CD14-positive monocyte (primary cell): ENCODE data around the gene USP6. TPM values are rescaled to one million over a fixed set of nuclear protein-coding genes. Genes with fewer than 3 reads are reported as not detected.

Experiments
- DNase-seq, 3 donors: peaks; one replicate each; pipeline ENCODE4 v3.0.0-alpha.2; 2011 to 2022
- H2AFZ ChIP-seq: 2 replicates; pipeline ENCODE4 v1.6.0; 2012; ENCODE audit warnings: mild to moderate bottlenecking, low read depth, low read length, inconsistent platforms; ENCODE audit not compliant: insufficient read depth, poor library complexity, severe bottlenecking
- H3K27ac ChIP-seq, 2 donors: 1 replicate in 1 of 2; 2 replicates in 1 of 2; pipeline ENCODE4 v1.5.1; 2012 to 2013; ENCODE audit warnings: low read length in 2 of 2, control low read depth in 1 of 2, inconsistent platforms in 1 of 2, low read depth in 1 of 2, mild to moderate bottlenecking in 1 of 2
- H3K27me3 ChIP-seq, 2 donors: one replicate each; pipeline versions ENCODE4 v1.6.0 to v1.6.1; 2011 to 2013; ENCODE audit warnings: low read length in 2 of 2; ENCODE audit not compliant: control insufficient read depth in 2 of 2, insufficient read depth in 2 of 2
- H3K36me3 ChIP-seq, 2 donors: replicated peaks in 1 of 2; 1 replicate in 1 of 2; 2 replicates in 1 of 2; pipeline versions ENCODE4 v1.5.1 to v1.6.1; 2012 to 2013; ENCODE audit warnings: low read length in 2 of 2, control low read depth in 1 of 2, inconsistent platforms in 1 of 2, mild to moderate bottlenecking in 1 of 2; ENCODE audit not compliant: insufficient read depth in 2 of 2, control insufficient read depth in 1 of 2
- H3K4me1 ChIP-seq, 2 donors: 1 replicate in 1 of 2; 2 replicates in 1 of 2; pipeline versions ENCODE4 v1.5.1 to v1.6.1; 2012 to 2013; ENCODE audit warnings: low read length in 2 of 2, control low read depth in 1 of 2, inconsistent platforms in 1 of 2, mild to moderate bottlenecking in 1 of 2, moderate library complexity in 1 of 2; ENCODE audit not compliant: insufficient read depth in 2 of 2, control insufficient read depth in 1 of 2
- H3K4me2 ChIP-seq: replicated peaks from 2 replicates; pipeline ENCODE3; 2012; ENCODE audit warnings: low read length, moderate library complexity, mild to moderate bottlenecking; ENCODE audit not compliant: poor library complexity, severe bottlenecking; ENCODE audit errors: extremely low read depth
- H3K4me3 ChIP-seq, 3 experiments: fragments of 200-600 bp in 1 of 3; sonication (generic) in 1 of 3; replicated peaks in 1 of 3; 1 replicate in 2 of 3; 2 replicates in 1 of 3; pipeline ENCODE4 v1.5.1; 2011 to 2013; ENCODE audit warnings: low read length in 3 of 3, mild to moderate bottlenecking in 3 of 3, control low read depth in 2 of 3, low read depth in 2 of 3, inconsistent platforms in 1 of 3, moderate library complexity in 1 of 3
- H3K79me2 ChIP-seq: 2 replicates; pipeline ENCODE4 v1.6.0; 2012; ENCODE audit warnings: mild to moderate bottlenecking, control low read depth, inconsistent platforms, low read length, moderate library complexity; ENCODE audit not compliant: insufficient read depth
- H3K9ac ChIP-seq: 2 replicates; pipeline ENCODE4 v1.6.0; 2017; ENCODE audit warnings: low read length, mild to moderate bottlenecking; ENCODE audit not compliant: insufficient read depth, poor library complexity, severe bottlenecking
- H3K9me3 ChIP-seq, 2 donors: replicated peaks in 1 of 2; 1 replicate in 1 of 2; 2 replicates in 1 of 2; pipeline versions ENCODE4 v1.5.1 to v1.6.1; 2012 to 2013; ENCODE audit warnings: low read length in 2 of 2, control low read depth in 1 of 2; ENCODE audit not compliant: control insufficient read depth in 1 of 2, insufficient read depth in 1 of 2
- H4K20me1 ChIP-seq: 2 replicates; pipeline ENCODE4 v1.6.0; 2012; ENCODE audit warnings: mild to moderate bottlenecking, low read length, control low read depth, moderate library complexity; ENCODE audit not compliant: insufficient read depth
- H3K27ac Mint-ChIP-seq, 7 donors: one replicate each; pipeline ENCODE4 v1.8.0; 2020; ENCODE audit warnings: mild to moderate bottlenecking in 7 of 7, mixed read lengths in 7 of 7, moderate library complexity in 6 of 7, inconsistent platforms in 2 of 7
- H3K27me3 Mint-ChIP-seq, 3 donors: one replicate each; pipeline ENCODE4 v1.8.0; 2021 to 2022; ENCODE audit warnings: low read depth in 3 of 3, mild to moderate bottlenecking in 3 of 3, mixed read lengths in 3 of 3, moderate library complexity in 3 of 3, inconsistent platforms in 1 of 3
- H3K36me3 Mint-ChIP-seq, 2 donors: one replicate each; pipeline ENCODE4 v1.8.0; 2020; ENCODE audit warnings: mixed read lengths in 2 of 2, inconsistent platforms in 1 of 2, mild to moderate bottlenecking in 1 of 2
- H3K4me1 Mint-ChIP-seq: one replicate; pipeline ENCODE4 v1.8.0; 2020; ENCODE audit warnings: mild to moderate bottlenecking, mixed read lengths
- H3K4me3 Mint-ChIP-seq, 2 donors: one replicate each; pipeline ENCODE4 v1.8.0; 2020; ENCODE audit warnings: mild to moderate bottlenecking in 2 of 2, mixed read lengths in 2 of 2, moderate library complexity in 1 of 2
- H3K9me3 Mint-ChIP-seq, 7 donors: one replicate each; pipeline ENCODE4 v1.8.0; 2020 to 2022; ENCODE audit warnings: mixed read lengths in 7 of 7, mild to moderate bottlenecking in 6 of 7, moderate library complexity in 6 of 7, inconsistent platforms in 2 of 7
- WGBS: methylation state at CpG from one replicate; pipeline ENCODE4 v1.1.5; 2013; ENCODE audit warnings: missing lambda C conversion rate; ENCODE audit not compliant: insufficient coverage; 5-methylcytosine and 5-hydroxymethylcytosine counted together
- intact Hi-C, 2 donors: fragments of 100-400 bp; cut with micrococcal nuclease; formaldehyde crosslinking; loops; one replicate each; pipeline versions ENCODE4 v1.15.0 to v1.15.1; 2023
- polyA plus RNA-seq, 3 donors: library from polyadenylated mRNA; depleted of rRNA in 1 of 3; unstranded in 2 of 3; stranded (reverse) in 1 of 3; fragments of 300-500 nt in 2 of 3; fragments of >200 nt in 1 of 3; fragmentation: Illumina TruSeq in 2 of 3; gene quantifications; 1 replicate in 2 of 3; 2 replicates in 1 of 3; pipeline ENCODE4 v1.2.3, GENCODE V29; 2012 to 2021
- TF ChIP-seq, protein P1 (sequence below): fragments of 200-600 bp; IDR thresholded peaks from one replicate; pipeline ENCODE4 v1.8.0; 2022; ENCODE audit warnings: antibody characterized with exemption, mild to moderate bottlenecking

The USP6 gene
- polyA plus RNA-seq, 3 donors = 0.02 to 0.08 (median 0.02) TPM

DNA sequence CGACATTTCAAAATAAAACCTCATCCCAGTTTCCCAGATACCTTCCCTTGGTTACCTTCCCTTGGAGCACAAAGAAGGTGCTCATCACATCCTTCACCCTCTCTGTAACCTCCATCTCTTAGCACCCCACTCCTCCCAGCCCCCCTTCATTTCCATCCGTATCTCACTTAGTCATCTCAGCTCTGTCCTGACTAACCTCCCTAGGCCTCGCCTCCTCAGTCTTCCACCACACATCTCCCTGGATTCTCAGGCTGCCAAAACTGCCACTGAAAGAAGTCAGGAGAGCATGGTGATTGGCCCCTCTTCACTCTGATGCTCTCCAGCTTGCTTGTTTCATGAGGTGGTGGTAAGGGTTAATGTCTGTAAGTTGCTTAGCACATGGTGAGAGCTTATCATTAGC is 35.2 kb upstream of the USP6 start:
- H3K4me3 ChIP-seq = no peak overlapping the region
- no peak overlapping the region for H2AFZ ChIP-seq
- WGBS = 89% methylated on average over 1 of the region's 3 CpGs
- H3K9me3 ChIP-seq = peaks cover 33 to 51% of the 10 kb centered on the region in 2 donors
- intact Hi-C loops = no loop called here
- peaks cover 16 to 20% of the 10 kb centered on the region in 2 donors for H3K4me1 ChIP-seq
- Mint-ChIP-seq H3K27me3 (peaks cover 6 to 12% (median 8%) of the 10 kb centered on the region in 3 donors), H3K4me1 (peaks cover 17% of the 10 kb centered on the region), H3K36me3 (peaks cover 31 to 44% of the 10 kb centered on the region in 2 donors), H3K27ac (peak overlapping the region in 1 of 7 donors; percentile 39), H3K4me3 (no peak overlapping the region), H3K9me3 (peaks cover 32 to 66% (median 60%) of the 10 kb centered on the region in 7 donors)
- DNase-seq = no peak
- peaks cover 0 to 3% of the 10 kb centered on the region in 2 donors for H3K27me3 ChIP-seq
- no peaks in the 10 kb centered on the region for H3K79me2 ChIP-seq
- H3K27ac ChIP-seq = no peak overlapping the region
- H4K20me1 ChIP-seq = no peaks in the 10 kb centered on the region
- H3K4me2 ChIP-seq = no peak overlapping the region
- no peak overlapping the region for H3K9ac ChIP-seq
- TF ChIP-seq, protein P1, sequence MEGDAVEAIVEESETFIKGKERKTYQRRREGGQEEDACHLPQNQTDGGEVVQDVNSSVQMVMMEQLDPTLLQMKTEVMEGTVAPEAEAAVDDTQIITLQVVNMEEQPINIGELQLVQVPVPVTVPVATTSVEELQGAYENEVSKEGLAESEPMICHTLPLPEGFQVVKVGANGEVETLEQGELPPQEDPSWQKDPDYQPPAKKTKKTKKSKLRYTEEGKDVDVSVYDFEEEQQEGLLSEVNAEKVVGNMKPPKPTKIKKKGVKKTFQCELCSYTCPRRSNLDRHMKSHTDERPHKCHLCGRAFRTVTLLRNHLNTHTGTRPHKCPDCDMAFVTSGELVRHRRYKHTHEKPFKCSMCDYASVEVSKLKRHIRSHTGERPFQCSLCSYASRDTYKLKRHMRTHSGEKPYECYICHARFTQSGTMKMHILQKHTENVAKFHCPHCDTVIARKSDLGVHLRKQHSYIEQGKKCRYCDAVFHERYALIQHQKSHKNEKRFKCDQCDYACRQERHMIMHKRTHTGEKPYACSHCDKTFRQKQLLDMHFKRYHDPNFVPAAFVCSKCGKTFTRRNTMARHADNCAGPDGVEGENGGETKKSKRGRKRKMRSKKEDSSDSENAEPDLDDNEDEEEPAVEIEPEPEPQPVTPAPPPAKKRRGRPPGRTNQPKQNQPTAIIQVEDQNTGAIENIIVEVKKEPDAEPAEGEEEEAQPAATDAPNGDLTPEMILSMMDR = no peak
- H3K36me3 ChIP-seq = peaks cover 0 to 41% of the 10 kb centered on the region in 2 donors

DNA sequence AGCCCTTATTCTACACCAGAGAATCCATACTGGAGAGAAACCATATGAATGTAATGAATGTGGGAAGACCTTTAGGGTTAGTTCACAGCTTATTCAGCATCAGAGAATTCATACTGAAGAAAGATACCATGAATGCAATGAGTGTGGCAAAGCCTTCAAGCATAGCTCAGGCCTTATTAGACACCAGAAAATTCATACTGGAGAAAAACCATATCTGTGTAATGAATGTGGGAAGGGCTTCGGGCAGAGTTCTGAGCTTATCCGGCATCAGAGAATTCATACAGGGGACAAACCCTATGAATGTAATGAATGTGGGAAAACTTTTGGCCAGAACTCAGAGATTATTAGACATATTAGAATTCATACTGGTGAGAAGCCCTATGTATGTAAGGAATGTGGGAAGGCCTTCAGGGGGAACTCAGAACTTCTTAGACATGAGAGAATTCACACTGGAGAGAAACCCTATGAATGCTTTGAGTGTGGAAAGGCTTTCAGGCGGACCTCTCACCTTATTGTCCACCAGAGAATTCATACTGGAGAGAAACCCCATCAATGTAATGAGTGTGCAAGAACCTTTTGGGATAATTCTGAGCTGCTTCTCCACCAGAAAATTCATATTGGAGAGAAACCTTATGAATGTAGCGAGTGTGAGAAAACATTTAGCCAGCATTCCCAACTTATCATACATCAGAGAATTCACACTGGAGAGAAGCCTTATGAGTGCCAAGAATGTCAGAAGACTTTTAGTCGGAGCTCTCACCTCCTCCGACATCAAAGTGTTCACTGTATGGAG is 23.4 kb upstream of the USP6 start:
- Mint-ChIP-seq H3K9me3 (peaks cover 72 to 100% (median 96%) of the 10 kb centered on the region in 7 donors), H3K27ac (no peak overlapping the region), H3K4me3 (no peak overlapping the region), H3K27me3 (peaks cover 10 to 20% (median 10%) of the 10 kb centered on the region in 3 donors), H3K4me1 (peaks cover 12% of the 10 kb centered on the region), H3K36me3 (peaks cover 40 to 55% of the 10 kb centered on the region in 2 donors)
- intact Hi-C loops = no loop called here
- no CpG with 5 or more reads among the region's 6 CpGs for WGBS
- TF ChIP-seq, protein P1 = no peak
- H3K9ac ChIP-seq = no peak overlapping the region
- peaks cover 0 to 4% of the 10 kb centered on the region in 2 donors for H3K27me3 ChIP-seq
- peak overlapping the region in 1 of 3 experiments; percentile 22 for H3K4me3 ChIP-seq
- no peak overlapping the region for H2AFZ ChIP-seq
- H3K4me2 ChIP-seq = no peak overlapping the region
- no peaks in the 10 kb centered on the region for H4K20me1 ChIP-seq
- H3K36me3 ChIP-seq = peaks cover 34 to 61% of the 10 kb centered on the region in 2 donors
- H3K27ac ChIP-seq = no peak overlapping the region
- peaks cover 86 to 97% of the 10 kb centered on the region in 2 donors for H3K9me3 ChIP-seq
- no peak for DNase-seq
- peaks cover 12 to 13% of the 10 kb centered on the region in 2 donors for H3K4me1 ChIP-seq
- H3K79me2 ChIP-seq = no peaks in the 10 kb centered on the region
